PC-9 (cell line): ENCODE measurements around the gene CLIC5.

Experiments used
- EZH2 ChIP-seq: fragments of 200-600 bp; sonication (generic); IDR thresholded peaks from 2 replicates; pipeline ENCODE4 v1.8.0; 2017; ENCODE audit warnings: antibody characterized with exemption, low read depth
- TF ChIP-seq, protein P1 (sequence below): fragments of 200-600 bp; sonication (generic); conservative IDR thresholded peaks from 2 replicates; pipeline ENCODE4 v1.6.1; 2017; ENCODE audit warnings: mixed run types, antibody characterized with exemption, mild to moderate bottlenecking, moderate library complexity

DNA sequence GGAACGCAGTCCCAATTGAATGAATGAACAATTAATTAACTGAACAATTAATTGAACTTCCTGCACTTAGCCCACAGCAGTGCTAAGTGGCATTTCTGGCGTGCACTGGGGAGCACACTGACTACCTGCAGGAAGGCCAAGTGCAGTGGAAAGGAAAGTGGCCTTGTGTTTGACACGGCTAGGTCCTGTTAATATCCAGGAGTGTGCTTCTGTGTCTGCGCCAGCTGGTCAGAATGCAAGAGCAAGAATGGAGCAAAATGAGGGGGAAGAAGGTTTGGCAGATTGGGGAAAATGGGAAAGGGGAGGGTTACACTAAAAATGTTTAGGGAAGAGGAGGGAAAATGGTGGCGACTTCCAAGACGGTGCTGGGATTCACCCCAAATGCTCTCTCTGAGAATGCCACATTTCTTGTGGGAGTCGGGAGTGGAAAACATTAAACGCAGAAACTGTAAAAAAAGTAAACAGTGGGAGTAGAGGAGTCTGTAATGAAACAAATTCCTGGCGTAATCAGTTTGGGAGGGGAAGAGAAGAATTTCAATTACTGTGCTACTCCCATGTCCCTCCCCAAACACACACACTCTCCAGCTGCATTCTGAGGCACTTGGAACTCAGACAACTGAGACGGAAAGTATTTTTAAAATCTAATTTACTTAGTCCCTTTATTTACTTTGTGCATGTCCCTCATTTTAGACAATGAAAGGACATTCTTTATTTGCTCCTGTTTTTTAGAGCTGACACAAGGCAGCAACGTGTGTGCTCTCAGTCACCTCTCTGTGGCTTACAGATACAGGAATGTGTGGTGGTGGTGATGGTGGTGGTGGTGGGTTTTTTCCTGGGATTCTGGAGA is 64.1 kb downstream of the CLIC5 start:
- TF ChIP-seq, protein P1, sequence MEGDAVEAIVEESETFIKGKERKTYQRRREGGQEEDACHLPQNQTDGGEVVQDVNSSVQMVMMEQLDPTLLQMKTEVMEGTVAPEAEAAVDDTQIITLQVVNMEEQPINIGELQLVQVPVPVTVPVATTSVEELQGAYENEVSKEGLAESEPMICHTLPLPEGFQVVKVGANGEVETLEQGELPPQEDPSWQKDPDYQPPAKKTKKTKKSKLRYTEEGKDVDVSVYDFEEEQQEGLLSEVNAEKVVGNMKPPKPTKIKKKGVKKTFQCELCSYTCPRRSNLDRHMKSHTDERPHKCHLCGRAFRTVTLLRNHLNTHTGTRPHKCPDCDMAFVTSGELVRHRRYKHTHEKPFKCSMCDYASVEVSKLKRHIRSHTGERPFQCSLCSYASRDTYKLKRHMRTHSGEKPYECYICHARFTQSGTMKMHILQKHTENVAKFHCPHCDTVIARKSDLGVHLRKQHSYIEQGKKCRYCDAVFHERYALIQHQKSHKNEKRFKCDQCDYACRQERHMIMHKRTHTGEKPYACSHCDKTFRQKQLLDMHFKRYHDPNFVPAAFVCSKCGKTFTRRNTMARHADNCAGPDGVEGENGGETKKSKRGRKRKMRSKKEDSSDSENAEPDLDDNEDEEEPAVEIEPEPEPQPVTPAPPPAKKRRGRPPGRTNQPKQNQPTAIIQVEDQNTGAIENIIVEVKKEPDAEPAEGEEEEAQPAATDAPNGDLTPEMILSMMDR = no peak
- no peak for TF ChIP-seq EZH2
